CD4-positive, alpha-beta T cell treated with Interleukin-21 for 1 hour (primary cell): Measurements from ENCODE around the gene HSD17B7.
"Not testable (repeated sequence)": the region's sequence is repeated elsewhere in the genome, so short reads cannot be mapped to it uniquely, and the experiment has no call there.

ENCODE experiments used
- DNase-seq: peaks from one replicate; pipeline ENCODE4 v3.0.0-alpha.2; 2020

The HSD17B7 gene, protein sequence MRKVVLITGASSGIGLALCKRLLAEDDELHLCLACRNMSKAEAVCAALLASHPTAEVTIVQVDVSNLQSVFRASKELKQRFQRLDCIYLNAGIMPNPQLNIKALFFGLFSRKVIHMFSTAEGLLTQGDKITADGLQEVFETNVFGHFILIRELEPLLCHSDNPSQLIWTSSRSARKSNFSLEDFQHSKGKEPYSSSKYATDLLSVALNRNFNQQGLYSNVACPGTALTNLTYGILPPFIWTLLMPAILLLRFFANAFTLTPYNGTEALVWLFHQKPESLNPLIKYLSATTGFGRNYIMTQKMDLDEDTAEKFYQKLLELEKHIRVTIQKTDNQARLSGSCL

GRCh38 chr1:162790303-162790984 is at the start of gene HSD17B7:
Gene HSD17B7, plus strand, starts transcription at chr1:162790702. Its CDS starts 99 bp downstream, at chr1:162790801.
- peak; percentile 86 for DNase-seq

- no peak for DNase-seq
These were observed 49.7 kb upstream of the HSD17B7 start for GRCh38 chr1:162740755-162741154.

- DNase-seq, result no peak
These were observed 48.9 kb upstream of the HSD17B7 start for GRCh38 chr1:162741574-162741973.

- not testable (repeated sequence) for DNase-seq
These were observed 44.1 kb upstream of the HSD17B7 start for GRCh38 chr1:162746264-162746942.

GRCh38 chr1:162753001-162753658 is 37.4 kb upstream of the HSD17B7 start:
- DNase-seq, result no peak

DNA sequence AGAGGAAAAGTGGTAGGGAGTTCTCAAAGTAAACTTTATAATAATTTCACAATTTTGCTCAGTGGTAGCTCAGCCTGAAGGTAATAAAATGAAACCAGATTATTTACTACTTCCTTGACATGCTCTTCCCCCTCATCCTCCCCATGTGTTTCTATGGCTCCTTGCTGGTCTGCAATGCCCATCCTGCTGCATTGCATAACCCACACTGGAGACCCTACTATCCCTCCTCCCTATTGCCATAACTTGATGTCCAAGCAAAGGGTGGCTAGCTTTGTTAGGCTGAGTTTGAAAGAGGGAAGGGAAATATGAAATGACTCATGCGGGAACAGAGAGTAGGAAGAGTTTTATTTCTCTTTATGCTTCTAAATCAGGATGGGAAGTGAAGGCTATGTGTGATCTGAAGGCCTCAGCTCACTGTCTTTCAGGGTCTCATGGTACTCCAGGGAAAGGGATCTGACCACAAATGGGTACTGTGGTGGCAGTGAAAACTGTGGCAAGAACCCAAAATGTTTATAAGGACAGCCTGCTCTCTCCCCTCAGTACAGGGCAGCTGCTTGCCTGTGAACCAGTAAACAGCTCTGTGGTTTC is 36.4 kb upstream of the HSD17B7 start:
- no peak for DNase-seq

GRCh38 chr1:162755306-162755705 is 35.2 kb upstream of the HSD17B7 start:
- no peak for DNase-seq

DNA sequence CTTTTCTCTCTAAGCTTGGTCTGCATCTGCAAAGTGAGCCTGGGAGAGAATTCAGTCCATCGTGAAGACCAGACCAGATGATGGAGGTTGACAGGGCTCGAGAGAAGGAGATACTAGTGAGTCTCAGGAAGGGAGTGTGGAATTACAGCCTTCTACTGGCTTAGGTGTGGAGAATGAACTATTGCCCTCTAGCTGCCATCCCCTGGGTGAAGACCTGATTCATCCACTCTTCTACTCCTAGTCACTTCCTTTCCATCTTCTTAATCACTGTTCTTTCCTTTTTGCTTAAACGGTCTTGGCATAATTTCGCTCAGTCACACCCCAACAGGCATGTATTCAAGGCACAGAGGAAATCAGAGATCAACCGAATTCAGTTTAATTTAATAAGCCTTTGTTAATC is 34.0 kb upstream of the HSD17B7 start:
- DNase-seq, result no peak

DNA sequence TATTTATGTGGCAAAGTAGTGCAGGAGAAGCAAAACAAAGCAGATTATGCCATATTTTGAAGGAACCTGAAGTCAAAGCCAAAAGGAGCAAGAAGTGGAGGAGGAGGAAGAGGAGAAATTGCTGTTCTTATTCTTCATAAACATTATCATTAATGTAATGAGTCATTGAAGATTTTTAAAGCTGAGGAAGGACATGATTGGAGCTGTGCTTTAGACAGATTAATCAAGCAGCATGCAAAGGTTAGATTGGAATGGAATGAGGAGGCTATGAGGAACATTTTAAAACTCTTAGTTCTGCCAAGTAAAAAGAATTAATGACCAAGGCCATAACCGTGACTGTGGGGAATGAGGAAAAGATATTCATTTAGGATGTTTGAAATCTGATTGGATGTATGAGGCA is 33.0 kb upstream of the HSD17B7 start:
- no peak for DNase-seq

- DNase-seq, result no peak
These were observed 24.7 kb upstream of the HSD17B7 start for GRCh38 chr1:162765788-162766187.

DNA sequence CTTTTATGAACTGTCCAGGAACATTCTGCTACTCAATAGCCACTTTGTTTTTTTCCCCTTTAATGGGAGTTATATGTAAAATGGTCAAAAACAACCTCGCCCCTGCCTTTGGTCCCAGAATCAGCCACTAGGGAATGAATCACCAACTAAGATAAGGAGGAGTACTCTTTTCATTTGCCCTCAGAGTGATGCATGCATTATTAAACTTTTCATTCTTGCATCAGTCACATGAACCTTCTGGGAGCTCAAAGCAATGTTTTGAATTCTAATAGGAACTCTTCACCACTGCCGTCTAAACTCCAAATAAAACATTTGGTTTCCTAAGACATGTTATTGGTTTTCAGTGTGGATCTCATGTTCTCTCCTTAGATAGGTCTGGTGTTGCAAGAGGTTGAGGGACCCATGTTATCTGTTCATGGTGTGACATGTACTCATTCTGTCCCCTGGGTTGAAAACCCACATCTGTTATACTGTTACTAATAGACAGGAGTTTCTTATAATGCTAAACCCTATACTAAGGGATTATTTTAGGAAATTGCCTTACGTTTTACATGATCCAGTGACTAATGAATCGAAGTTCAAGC is 17.8 kb upstream of the HSD17B7 start:
- no peak for DNase-seq

DNA sequence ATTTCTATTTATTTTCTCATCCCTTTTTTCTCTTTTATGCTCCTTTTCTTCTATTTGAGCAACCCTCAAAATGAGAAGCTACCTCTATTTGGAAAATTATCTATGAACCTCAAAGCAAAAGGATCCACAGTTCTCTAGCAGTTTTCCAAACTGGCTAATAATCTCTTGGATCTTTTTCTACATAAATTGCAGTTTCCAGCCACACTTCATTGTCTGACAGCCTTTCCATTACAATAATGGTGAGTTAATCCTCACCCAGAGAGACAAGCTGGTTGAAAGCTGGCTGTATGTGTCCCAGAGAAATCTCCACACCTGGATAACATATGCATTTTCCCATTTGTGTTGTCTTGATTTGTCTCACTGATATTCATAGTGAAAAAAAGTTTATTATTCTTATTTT is 16.5 kb upstream of the HSD17B7 start:
- no peak for DNase-seq

DNA sequence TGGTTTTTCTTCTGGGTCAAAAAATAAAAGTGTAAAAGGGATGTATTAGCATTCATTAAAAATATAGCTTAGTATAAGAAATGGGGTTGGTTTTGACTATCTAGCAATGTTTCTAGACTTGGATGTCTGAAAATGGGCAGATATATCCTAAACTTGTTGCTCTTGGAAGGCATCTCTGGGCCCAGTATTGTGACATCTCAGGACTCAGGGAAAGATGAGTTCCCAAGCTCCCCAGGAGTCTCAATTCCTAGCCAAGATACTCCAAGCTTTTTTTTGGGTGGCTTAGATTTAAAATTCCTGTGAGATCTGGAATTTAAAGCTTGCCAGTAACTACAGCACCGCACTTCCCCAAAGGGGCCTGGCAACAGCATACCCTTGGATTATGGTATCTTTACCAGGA is 11.5 kb upstream of the HSD17B7 start:
- DNase-seq, result no peak

DNA sequence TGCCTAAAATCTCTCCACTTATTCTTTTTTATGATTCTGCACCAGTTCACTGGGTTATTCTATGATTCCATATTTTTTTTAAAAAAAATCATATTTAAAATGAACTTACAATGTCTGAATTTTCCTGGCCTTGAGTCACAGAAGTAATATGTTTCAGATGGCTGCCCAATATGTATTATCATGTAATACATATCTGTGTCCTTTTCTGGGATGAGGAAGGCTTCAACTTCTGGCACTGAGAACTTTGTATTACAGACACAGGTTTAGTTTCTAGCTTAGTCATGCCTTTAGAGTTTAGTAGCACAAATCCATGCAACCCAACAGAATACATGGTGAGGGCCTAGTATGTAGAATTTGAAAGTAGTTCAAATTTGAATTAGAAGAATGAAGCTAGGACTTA is 7.8 kb upstream of the HSD17B7 start:
- DNase-seq, result no peak

- DNase-seq, result not testable (repeated sequence)
These were observed 5.6 kb upstream of the HSD17B7 start for GRCh38 chr1:162784926-162785325.

GRCh38 chr1:162788783-162789182 is 1.7 kb upstream of the HSD17B7 start:
- DNase-seq, result not testable (repeated sequence)

DNA sequence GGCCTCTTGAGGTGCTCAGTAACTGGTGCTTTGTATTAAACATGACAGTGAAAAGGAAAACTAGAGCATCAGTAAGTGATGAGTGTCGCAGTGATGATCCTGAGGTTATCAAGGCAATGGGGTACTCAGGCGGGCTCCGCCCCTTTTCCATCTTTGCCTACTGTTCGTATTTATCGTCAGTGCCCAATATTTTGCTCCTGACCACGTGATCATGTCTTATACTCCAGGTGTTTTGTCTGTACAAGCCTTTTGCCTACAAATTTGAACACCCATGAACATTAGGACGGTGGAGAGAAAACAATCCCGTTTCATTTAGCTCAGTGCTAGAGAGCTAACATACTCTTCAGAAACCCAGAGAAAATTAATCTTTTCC is 469 bp downstream of the HSD17B7 start:
- DNase-seq, result peak; percentile 24

- DNase-seq, result not testable (repeated sequence)
These were observed 3.8 kb downstream of the HSD17B7 start for GRCh38 chr1:162794284-162794683.

GRCh38 chr1:162796617-162797279 is 6.2 kb downstream of the HSD17B7 start:
- not testable (repeated sequence) for DNase-seq

DNA sequence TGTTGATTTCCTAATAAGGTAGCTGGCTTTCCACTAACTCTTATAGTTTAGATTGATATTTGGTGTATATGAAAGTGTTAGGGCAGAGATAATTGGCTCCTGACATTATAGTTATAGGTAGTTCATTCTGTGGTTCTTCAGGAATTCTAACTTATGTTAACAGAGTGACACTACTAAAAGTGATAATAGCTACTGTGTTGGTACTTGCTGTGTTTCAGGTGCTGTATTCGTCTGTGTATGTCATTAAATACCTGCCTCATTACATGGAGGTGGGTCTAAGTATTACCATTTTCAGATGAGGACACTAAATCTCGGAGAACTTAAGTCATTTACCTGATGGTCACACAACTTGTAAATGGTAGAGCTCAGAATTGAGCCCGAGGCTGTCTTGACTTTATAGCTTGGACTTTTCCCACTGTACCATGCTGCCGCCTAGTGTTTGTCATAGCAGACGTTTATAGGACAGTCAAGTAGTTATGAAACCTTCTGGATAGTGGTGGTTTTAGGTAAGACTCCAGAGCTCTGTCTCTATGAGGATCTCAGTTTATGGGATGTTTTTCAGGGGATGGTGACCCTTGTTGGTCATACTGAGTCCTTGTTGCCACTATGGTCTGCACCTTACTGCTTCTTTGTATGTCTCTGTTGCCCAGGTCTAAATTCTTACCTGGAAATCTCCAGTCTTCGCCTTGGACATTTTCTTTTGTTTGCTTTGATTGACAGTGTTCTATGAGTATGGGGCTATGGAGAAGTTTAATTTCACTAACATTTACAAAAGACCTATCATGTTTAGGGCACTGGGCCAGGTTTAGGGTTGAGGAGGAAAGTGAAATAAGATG is 9.7 kb downstream of the HSD17B7 start:
- DNase-seq, result not testable (repeated sequence)

- not testable (repeated sequence) for DNase-seq
These were observed 17.0 kb downstream of the HSD17B7 start for GRCh38 chr1:162807503-162807902.
